ENCODE results near the gene RAB4B.
"Not testable (repeated sequence)": the region's sequence is repeated elsewhere in the genome, so short reads cannot be mapped to it uniquely, and the experiment has no call there.

The RAB4B gene

GRCh38 chr19:40827386-40828247, 49.6 kb downstream of the RAB4B start:
- no peak for DNase-seq (ENCODE audit: extremely low spot score)
- POLR2A ChIA-PET: no interaction called here
- CTCF ChIA-PET: interaction anchor here (1.0 to 2.3 kb wide), 4 partner anchors 7 to 193 kb away, joined by 3 to 8 read pairs (median 4); no protein-coding TSS in a partner anchor
- TF ChIP-seq CTCF (IDR thresholded peaks at IDR 0.05; ENCODE audit: control extremely low read depth, extremely low read depth, low read depth, missing control alignments): no peak

- ChIA-PET CTCF (interaction anchor here (1.2 to 2.3 kb wide), 2 partner anchors 9 to 10 kb away, joined by 5 to 8 read pairs; no protein-coding TSS in a partner anchor), POLR2A (no interaction called here)
- no peak for TF ChIP-seq CTCF (IDR thresholded peaks at IDR 0.05; ENCODE audit: control extremely low read depth, extremely low read depth, low read depth, missing control alignments)
- DNase-seq (ENCODE audit: extremely low spot score): no peak
Observed at GRCh38 chr19:40829205-40829604, 51.2 kb downstream of the RAB4B start.

GRCh38 chr19:40830741-40831140, 52.7 kb downstream of the RAB4B start:
- POLR2A ChIA-PET; DNase-seq (ENCODE audit: extremely low spot score); CTCF ChIA-PET: not testable (repeated sequence)

- CTCF ChIA-PET: no interaction called here
- no peak for DNase-seq (ENCODE audit: extremely low spot score)
- TF ChIP-seq CTCF (IDR thresholded peaks at IDR 0.05; ENCODE audit: control extremely low read depth, extremely low read depth, low read depth, missing control alignments): no peak
- POLR2A ChIA-PET: no interaction called here
Observed at GRCh38 chr19:40831502-40832430, 53.7 kb downstream of the RAB4B start.

- CTCF ChIA-PET: interaction anchor here (1.0 kb wide), 1 partner anchor 170 kb away, joined by 3 read pairs; no protein-coding TSS in a partner anchor
- DNase-seq (ENCODE audit: extremely low spot score); POLR2A ChIA-PET: not testable (repeated sequence)
Observed at GRCh38 chr19:40832431-40832790, 54.4 kb downstream of the RAB4B start.

- DNase-seq (ENCODE audit: extremely low spot score); POLR2A ChIA-PET: not testable (repeated sequence)
- CTCF ChIA-PET: interaction anchor here (0.6 to 1.0 kb wide), 2 partner anchors 172 to 199 kb away, joined by 3 read pairs; no protein-coding TSS in a partner anchor
Observed at GRCh38 chr19:40833728-40834533, 55.9 kb downstream of the RAB4B start.

GRCh38 chr19:40836754-40837429, 58.8 kb downstream of the RAB4B start:
- no peak for TF ChIP-seq CTCF (IDR thresholded peaks at IDR 0.05; ENCODE audit: control extremely low read depth, extremely low read depth, low read depth, missing control alignments)
- ChIA-PET POLR2A (no interaction called here), CTCF (interaction anchor here (1.5 kb wide), 1 partner anchor 18 kb away, joined by 4 read pairs; no protein-coding TSS in a partner anchor)
- DNase-seq (ENCODE audit: extremely low spot score): no peak

GRCh38 chr19:40838477-40838876, 60.4 kb downstream of the RAB4B start:
- CTCF ChIA-PET; POLR2A ChIA-PET; DNase-seq (ENCODE audit: extremely low spot score): not testable (repeated sequence)

GRCh38 chr19:40842012-40842411, 64.0 kb downstream of the RAB4B start:
- POLR2A ChIA-PET, CTCF ChIA-PET: not testable (repeated sequence)

GRCh38 chr19:40842997-40843652, 65.1 kb downstream of the RAB4B start:
- POLR2A ChIA-PET; DNase-seq (ENCODE audit: extremely low spot score); CTCF ChIA-PET: not testable (repeated sequence)

More at GRCh38 chr19:40842012-40842411, 64.0 kb downstream of the RAB4B start:
- DNase-seq (ENCODE audit: extremely low spot score): not testable (repeated sequence)

- POLR2A ChIA-PET; CTCF ChIA-PET; DNase-seq (ENCODE audit: extremely low spot score): not testable (repeated sequence)
Observed at GRCh38 chr19:40843653-40844052, 65.6 kb downstream of the RAB4B start.

Data from GM10248 (cell line).